Measurements from ENCODE around the gene POLK.

DNA sequence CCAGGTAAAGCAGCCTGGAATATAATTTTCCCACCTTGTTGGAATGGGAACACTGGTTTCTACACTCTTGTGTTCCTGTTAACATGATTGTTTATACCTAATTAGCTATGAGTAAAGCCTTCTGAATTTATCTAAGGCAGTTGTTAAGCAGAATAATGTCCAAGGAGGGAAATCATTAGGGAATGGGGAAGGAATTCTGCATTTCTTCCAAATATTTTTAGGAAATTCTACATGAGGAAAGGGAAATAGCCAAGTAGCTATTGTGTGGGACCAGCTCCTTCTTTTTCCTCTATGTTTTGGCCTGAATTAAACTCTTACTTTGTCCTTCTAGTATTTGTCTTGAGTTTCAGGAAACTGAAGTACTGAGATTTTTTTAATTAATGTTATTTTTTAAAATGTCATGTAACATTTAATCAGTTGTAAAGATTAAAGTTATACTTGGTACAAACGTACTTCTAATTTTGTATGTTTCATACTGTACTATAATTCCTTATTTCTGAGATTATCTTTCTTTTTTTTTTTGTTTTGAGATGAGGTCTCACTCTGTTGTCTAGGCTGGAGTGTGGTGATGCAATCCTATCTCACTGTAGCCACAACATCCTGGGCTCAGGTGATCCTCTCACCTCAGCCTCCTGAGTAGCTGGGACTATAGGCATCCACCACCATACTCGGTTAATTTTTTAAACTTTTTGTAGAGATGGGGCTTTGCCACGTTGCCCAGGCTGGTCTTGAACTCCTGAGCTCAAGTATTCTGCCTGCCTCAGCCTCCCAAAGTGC lies 128.0 kb downstream of the POLK start:
- TF ChIP-seq, protein P1, sequence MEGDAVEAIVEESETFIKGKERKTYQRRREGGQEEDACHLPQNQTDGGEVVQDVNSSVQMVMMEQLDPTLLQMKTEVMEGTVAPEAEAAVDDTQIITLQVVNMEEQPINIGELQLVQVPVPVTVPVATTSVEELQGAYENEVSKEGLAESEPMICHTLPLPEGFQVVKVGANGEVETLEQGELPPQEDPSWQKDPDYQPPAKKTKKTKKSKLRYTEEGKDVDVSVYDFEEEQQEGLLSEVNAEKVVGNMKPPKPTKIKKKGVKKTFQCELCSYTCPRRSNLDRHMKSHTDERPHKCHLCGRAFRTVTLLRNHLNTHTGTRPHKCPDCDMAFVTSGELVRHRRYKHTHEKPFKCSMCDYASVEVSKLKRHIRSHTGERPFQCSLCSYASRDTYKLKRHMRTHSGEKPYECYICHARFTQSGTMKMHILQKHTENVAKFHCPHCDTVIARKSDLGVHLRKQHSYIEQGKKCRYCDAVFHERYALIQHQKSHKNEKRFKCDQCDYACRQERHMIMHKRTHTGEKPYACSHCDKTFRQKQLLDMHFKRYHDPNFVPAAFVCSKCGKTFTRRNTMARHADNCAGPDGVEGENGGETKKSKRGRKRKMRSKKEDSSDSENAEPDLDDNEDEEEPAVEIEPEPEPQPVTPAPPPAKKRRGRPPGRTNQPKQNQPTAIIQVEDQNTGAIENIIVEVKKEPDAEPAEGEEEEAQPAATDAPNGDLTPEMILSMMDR (conservative IDR thresholded peaks at IDR 0.05): no peak
- no peak for TF ChIP-seq EZH2 (IDR thresholded peaks at IDR 0.05; ENCODE audit: low read depth)
